HG02571 (cell line): ENCODE data around the gene ENOX2.

Experiments
- ATAC-seq: cut with Tn5 transposase; IDR thresholded peaks from one replicate; pipeline ENCODE4 v1.9.1; 2021; ENCODE audit warnings: mild to moderate bottlenecking, moderate library complexity; ENCODE audit not compliant: unreplicated experiment

Gene ENOX2

DNA sequence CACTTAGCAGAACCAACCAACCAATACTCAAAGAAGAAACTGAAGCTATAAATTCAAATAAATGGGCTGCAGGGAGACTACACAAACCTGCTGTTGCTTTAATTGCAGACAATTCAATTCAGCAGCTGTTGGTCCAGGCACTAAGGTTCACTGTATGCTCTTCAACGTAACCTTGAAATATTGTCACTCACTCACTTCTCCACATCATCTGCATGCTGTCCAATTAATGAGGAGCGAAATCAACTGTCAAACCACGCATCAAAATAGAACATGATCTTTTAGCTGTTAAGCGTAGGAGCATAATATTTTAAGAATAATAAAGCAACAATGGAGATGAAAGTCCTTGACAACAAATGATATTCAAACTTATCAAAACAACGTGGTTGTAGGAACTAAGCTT is 17.0 kb downstream of the ENOX2 start:
- ATAC-seq = no peak

- ATAC-seq = no peak
Measured at GRCh38 chrX:130885508-130885907, 17.5 kb downstream of the ENOX2 start.

DNA sequence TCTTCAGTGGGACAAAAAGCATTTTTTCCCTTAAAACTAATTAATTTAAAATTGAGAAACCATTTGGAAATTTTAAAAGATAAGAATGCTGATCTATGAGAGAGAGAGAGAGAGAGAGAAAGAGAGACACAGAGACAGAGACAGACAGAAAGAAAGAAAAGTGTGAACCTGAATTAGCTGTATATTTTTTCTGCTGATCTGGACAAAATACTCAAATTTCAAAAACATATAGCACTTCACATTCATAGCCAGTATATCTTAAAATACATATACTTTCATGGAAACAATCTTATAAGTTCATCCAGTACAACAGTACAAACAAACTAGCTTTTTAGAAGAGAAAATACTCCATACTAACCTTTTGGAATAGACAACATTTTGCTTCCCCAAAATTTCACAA is 18.4 kb downstream of the ENOX2 start:
- no peak for ATAC-seq

DNA sequence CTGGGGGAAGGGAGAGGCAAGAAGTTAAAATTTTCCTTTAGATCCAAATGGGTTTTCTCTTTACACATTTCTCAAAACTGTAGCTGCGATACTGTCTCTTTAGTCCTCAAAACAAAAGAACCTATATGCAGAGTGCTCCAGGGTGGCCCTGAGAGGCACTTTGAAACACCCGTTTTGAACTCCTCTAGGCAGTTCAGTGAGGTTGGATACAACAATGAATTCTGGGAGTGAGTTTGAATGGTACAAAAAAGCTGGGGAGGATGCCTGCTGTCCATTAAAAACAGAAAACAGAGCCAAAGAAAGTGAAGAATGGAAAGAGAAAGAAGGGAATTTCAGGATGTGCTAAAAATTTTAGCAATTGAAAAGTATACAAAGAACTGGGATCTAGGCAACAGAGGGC is 23.1 kb downstream of the ENOX2 start:
- no peak for ATAC-seq

GRCh38 chrX:130878350-130879341 is 24.4 kb downstream of the ENOX2 start:
- ATAC-seq = no peak

- no peak for ATAC-seq
Measured at GRCh38 chrX:130877892-130878341, 25.1 kb downstream of the ENOX2 start.

GRCh38 chrX:130876226-130876625 is 26.8 kb downstream of the ENOX2 start:
- ATAC-seq = no peak

GRCh38 chrX:130874751-130875150 is 28.3 kb downstream of the ENOX2 start:
- ATAC-seq = no peak

DNA sequence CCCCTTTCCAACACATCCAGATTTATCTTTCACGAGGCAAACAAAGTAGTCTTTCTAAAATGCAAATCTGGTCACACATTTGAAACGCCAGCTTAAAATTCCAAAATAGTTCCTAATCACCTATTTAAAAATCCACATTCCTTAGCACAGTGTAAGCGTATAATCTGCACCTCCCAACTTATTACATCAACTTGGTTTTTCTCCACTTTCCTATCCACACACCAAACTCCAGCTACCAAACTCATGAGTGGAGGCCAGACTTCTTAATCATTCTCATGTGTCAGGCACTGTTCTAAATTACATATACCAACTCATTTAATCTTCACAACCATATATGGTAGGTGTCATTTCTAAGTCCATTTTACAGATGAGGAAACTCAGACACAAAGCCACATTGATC is 33.8 kb downstream of the ENOX2 start:
- no peak for ATAC-seq

- no peak for ATAC-seq
Measured at GRCh38 chrX:130861462-130861861, 41.5 kb downstream of the ENOX2 start.

GRCh38 chrX:130857207-130857606 is 45.8 kb downstream of the ENOX2 start:
- ATAC-seq = peak; percentile 82

GRCh38 chrX:130851569-130851968 is 51.4 kb downstream of the ENOX2 start:
- no peak for ATAC-seq

DNA sequence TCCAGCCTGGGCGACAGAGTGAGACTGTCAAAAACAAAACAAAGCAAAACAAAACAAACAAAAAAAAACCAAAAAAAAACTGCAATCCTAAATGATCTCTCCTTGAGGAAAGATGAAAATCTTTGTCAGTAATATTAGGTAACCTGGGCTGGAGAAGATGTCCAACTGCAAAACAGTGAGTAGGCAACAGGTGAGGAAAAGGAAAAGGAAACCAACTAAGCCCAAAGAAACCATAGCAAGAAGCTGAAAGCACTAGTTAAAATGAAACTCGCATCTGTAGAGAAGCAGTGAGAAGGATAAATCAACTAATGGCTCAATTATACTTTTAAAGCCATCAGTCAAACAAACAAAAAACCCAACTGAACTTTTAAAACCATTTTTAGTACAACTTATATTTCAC is 54.2 kb downstream of the ENOX2 start:
- ATAC-seq = peak; percentile 63

DNA sequence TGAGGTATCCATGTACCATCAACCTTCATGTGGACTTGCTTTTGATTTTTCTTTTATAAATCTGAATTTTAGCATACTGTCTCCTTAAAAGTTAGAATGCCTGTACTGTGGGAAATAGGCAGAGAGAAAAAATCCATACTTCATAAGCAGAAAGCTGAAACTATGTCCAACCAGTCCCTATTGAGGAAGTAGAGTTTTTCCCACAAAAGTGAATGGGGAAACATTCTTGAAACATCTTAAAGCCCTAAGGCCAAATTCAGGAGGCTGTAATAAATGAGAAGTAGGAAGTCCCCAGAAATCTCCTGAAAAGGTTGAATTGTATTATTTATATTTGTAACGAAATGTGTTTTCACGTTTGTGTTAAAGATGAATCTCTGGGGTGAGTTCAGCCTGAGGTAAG is 56.3 kb downstream of the ENOX2 start:
- ATAC-seq = no peak

DNA sequence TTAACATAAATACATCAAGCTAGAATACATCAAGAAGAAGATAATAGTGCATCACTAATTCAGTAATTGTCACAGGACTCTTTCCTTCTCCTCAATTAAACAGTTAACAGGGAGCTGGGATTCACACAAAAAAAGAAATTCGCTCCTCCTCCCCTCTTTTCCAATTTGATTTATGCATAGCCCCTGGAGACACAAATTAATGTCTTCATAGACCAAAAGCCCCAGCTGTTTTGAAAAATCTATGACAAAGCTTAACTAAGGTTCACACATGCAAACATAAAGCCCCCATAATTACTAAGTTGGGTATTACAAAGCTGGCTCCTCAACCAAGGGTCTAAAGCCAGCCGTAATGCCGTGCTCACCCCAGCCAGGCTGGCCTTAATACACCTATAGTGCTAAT is 61.2 kb downstream of the ENOX2 start:
- ATAC-seq = no peak

DNA sequence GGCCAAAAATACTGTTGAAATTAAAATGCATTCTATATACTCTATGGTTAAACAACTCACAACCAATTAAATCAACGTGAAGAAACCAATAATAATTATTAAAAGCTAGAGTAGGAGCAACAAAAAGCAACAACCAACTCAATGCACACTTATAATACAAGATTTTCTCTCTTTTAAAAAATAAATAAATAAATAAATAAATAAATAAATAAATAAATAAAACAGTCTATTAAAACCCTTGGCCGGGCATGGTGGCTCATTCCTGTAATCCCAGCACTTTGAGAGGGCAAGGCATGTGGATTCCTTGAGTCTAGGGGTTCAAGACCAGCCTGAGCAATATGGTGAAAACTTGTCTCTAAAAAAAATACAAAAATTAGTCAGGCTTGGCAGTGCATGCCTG is 62.7 kb downstream of the ENOX2 start:
- ATAC-seq = no peak

- ATAC-seq = no peak
Measured at GRCh38 chrX:130836447-130836846, 66.6 kb downstream of the ENOX2 start.

- no peak for ATAC-seq
Measured at GRCh38 chrX:130834830-130835229, 68.2 kb downstream of the ENOX2 start.

- ATAC-seq = no peak
Measured at GRCh38 chrX:130834149-130834548, 68.9 kb downstream of the ENOX2 start.

- no peak for ATAC-seq
Measured at GRCh38 chrX:130831347-130831722, 71.7 kb downstream of the ENOX2 start.

GRCh38 chrX:130830599-130831346 is 72.2 kb downstream of the ENOX2 start:
- no peak for ATAC-seq
